ENCODE measurements around the gene DCAF8. TPM values are rescaled to one million over a fixed set of nuclear protein-coding genes. Genes with fewer than 3 reads are reported as not detected.

The DCAF8 gene
- total RNA-seq, 1 experiment from 2014 or later, result 152 TPM

GRCh38 chr1:160168609-160169369, 93.6 kb downstream of the DCAF8 start:
- no peaks in the 10 kb centered on the region for H3K36me3 ChIP-seq (ENCODE audit: low read depth)
- peaks cover 6% of the 10 kb centered on the region for H3K27me3 ChIP-seq (ENCODE audit: insufficient read depth, low read depth)
- CTCF ChIA-PET, result no interaction called here
- intact Hi-C loops (cut with micrococcal nuclease; ENCODE audit: unreplicated experiment), result no loop called here
- no peak for DNase-seq
- H3K4me1 ChIP-seq (replicated peaks; ENCODE audit: insufficient read depth), result peaks cover 9% of the 10 kb centered on the region; the same call in 1 of the 2 replicates
- H3K4me3 ChIP-seq, result no peak overlapping the region
- peaks cover 3% of the 10 kb centered on the region; the same call in 1 of the 2 replicates for H3F3A ChIP-seq (ENCODE audit: insufficient read depth, low read depth)
- H4K20me1 ChIP-seq (ENCODE audit: insufficient read depth), result no peaks in the 10 kb centered on the region
- TF ChIP-seq CTCF (conservative IDR thresholded peaks at IDR 0.05) (no peak), EZH2 (IDR thresholded peaks at IDR 0.05; ENCODE audit: low read depth) (no peak)
- no peaks in the 10 kb centered on the region for H3K79me2 ChIP-seq (ENCODE audit: low read depth)
- no peaks in the 10 kb centered on the region for H3K9me2 ChIP-seq (ENCODE audit: insufficient read depth)
- H3K4me2 ChIP-seq, result no peak overlapping the region
- H3K27ac ChIP-seq, result no peak overlapping the region
- no TSS peak for BruUV-seq (replicated peaks)
- POLR2A ChIA-PET (ENCODE audit: unreplicated experiment), result no interaction called here
- no peaks in the 10 kb centered on the region for H3K9me3 ChIP-seq (ENCODE audit: insufficient read depth, low read depth)
- H2AFZ ChIP-seq, result no peak overlapping the region

- peaks cover 3% of the 10 kb centered on the region; the same call in 1 of the 2 replicates for H3F3A ChIP-seq (ENCODE audit: insufficient read depth, low read depth)
- TF ChIP-seq EZH2 (IDR thresholded peaks at IDR 0.05; ENCODE audit: low read depth) (no peak), CTCF (conservative IDR thresholded peaks at IDR 0.05) (no peak)
- intact Hi-C loops (cut with micrococcal nuclease; ENCODE audit: unreplicated experiment), result no loop called here
- no peaks in the 10 kb centered on the region for H3K36me3 ChIP-seq (ENCODE audit: low read depth)
- H3K9me3 ChIP-seq (ENCODE audit: insufficient read depth, low read depth), result no peaks in the 10 kb centered on the region
- H3K79me2 ChIP-seq (ENCODE audit: low read depth), result no peaks in the 10 kb centered on the region
- H3K4me2 ChIP-seq, result no peak overlapping the region
- POLR2A ChIA-PET (ENCODE audit: unreplicated experiment), result no interaction called here
- peaks cover 9% of the 10 kb centered on the region; the same call in 1 of the 2 replicates for H3K4me1 ChIP-seq (replicated peaks; ENCODE audit: insufficient read depth)
- CTCF ChIA-PET, result no interaction called here
- no peak overlapping the region for H2AFZ ChIP-seq
- H3K27ac ChIP-seq, result no peak overlapping the region
- no TSS peak for BruUV-seq (replicated peaks)
- DNase-seq, result no peak
- H3K4me3 ChIP-seq, result no peak overlapping the region
- no peaks in the 10 kb centered on the region; the same call in 1 of the 2 replicates for H3K9me2 ChIP-seq (ENCODE audit: insufficient read depth)
- H4K20me1 ChIP-seq (ENCODE audit: insufficient read depth), result no peaks in the 10 kb centered on the region
- no peaks in the 10 kb centered on the region; the same call in 1 of the 2 replicates for H3K27me3 ChIP-seq (ENCODE audit: insufficient read depth, low read depth)
Measured at GRCh38 chr1:160168016-160168415, 94.3 kb downstream of the DCAF8 start.

- no peaks in the 10 kb centered on the region; the same call in 1 of the 2 replicates for H3K9me2 ChIP-seq (ENCODE audit: insufficient read depth)
- no peak overlapping the region for H3K27ac ChIP-seq
- DNase-seq, result no peak
- BruUV-seq (replicated peaks), result no TSS peak
- H3K4me2 ChIP-seq, result peak overlapping the region; percentile 24; the same call in 1 of the 2 replicates
- H3K36me3 ChIP-seq (ENCODE audit: low read depth), result no peaks in the 10 kb centered on the region
- no peak overlapping the region for H2AFZ ChIP-seq
- POLR2A ChIA-PET (ENCODE audit: unreplicated experiment), result no interaction called here
- H3K4me3 ChIP-seq, result no peak overlapping the region
- intact Hi-C loops (cut with micrococcal nuclease; ENCODE audit: unreplicated experiment), result no loop called here
- peaks cover 3% of the 10 kb centered on the region; the same call in 1 of the 2 replicates for H3F3A ChIP-seq (ENCODE audit: insufficient read depth, low read depth)
- H3K27me3 ChIP-seq (ENCODE audit: insufficient read depth, low read depth), result no peaks in the 10 kb centered on the region
- H3K4me1 ChIP-seq (replicated peaks; ENCODE audit: insufficient read depth), result peaks cover 9% of the 10 kb centered on the region; the same call in 1 of the 2 replicates
- CTCF ChIA-PET, result no interaction called here
- H4K20me1 ChIP-seq (ENCODE audit: insufficient read depth), result no peaks in the 10 kb centered on the region
- H3K79me2 ChIP-seq (ENCODE audit: low read depth), result no peaks in the 10 kb centered on the region
- no peaks in the 10 kb centered on the region for H3K9me3 ChIP-seq (ENCODE audit: insufficient read depth, low read depth)
- no peak; the same call in 1 of the 2 replicates for TF ChIP-seq CTCF (conservative IDR thresholded peaks at IDR 0.05)
- no peak for TF ChIP-seq EZH2 (IDR thresholded peaks at IDR 0.05; ENCODE audit: low read depth)
Measured at GRCh38 chr1:160167580-160167979, 94.8 kb downstream of the DCAF8 start.

Data from PC-9 (cell line).